ENCODE results near the gene RWDD3. TPM values are rescaled to one million over a fixed set of nuclear protein-coding genes. Genes with fewer than 3 reads are reported as not detected.

The RWDD3 gene
- total and polyA plus RNA-seq, 2 donors (not counting 1 experiment from before 2014, with no cell fraction given) = 19.9 to 21.9 TPM

DNA sequence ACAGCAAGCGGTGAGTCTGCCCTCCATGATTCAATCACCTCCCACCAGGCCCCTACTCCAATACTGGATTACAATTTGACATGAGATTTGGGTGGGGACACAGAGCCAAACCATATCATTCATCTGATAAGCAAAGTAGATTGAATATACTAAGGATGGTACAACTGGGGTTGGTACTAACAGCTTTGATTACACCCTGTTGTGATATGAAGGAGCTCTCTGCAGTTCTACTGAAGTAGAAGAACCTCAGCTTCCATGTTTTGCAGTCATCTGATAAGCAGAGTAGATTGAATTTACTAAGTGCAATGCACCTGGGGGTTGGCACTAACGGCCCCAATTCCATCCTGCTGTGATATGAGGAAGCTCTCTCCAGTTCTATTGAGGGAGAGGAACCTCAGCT lies 31.1 kb downstream of the RWDD3 start:
- ATAC-seq (ENCODE audit: low read depth) (no peak), DNase-seq (no peak)
- H3K27ac Mint-ChIP-seq = no peak overlapping the region
- no peaks in the 10 kb centered on the region for H3K79me2 ChIP-seq (ENCODE audit: control insufficient read depth, insufficient read depth, low read length)
- H2AFZ ChIP-seq (ENCODE audit: insufficient read depth, low read depth, low read length, poor library complexity, severe bottlenecking) = no peak overlapping the region
- H3K27me3 ChIP-seq (replicated peaks in 1 of 4; ENCODE audit: control extremely low read depth in 1 of 4, control insufficient read depth in 3 of 4, insufficient read depth in 4 of 4, low read length in 3 of 4) = peaks cover 0 to 16% (median 0%) of the 10 kb centered on the region in 4 experiments
- intact Hi-C loops (cut with micrococcal nuclease) = no loop called here
- H3K9me3 ChIP-seq (ENCODE audit: control extremely low read depth in 1 of 3, control insufficient read depth in 2 of 3, insufficient read depth in 1 of 3, low read length in 2 of 3) = no peaks in the 10 kb centered on the region
- H3K4me1 Mint-ChIP-seq = no peaks in the 10 kb centered on the region
- no peaks in the 10 kb centered on the region for H3K36me3 ChIP-seq (replicated peaks in 1 of 2; ENCODE audit: control extremely low read depth in 1 of 2, control insufficient read depth in 1 of 2, extremely low read depth in 1 of 2, insufficient read depth in 2 of 2, low read length in 1 of 2)
- H3K9me3 Mint-ChIP-seq (ENCODE audit: insufficient read depth) = no peaks in the 10 kb centered on the region
- H3K27ac ChIP-seq (ENCODE audit: low read length in 2 of 2) = no peak overlapping the region
- H3K4me3 ChIP-seq (ENCODE audit: control extremely low read depth in 1 of 5, extremely low read depth in 1 of 5, insufficient read depth in 1 of 5, low read depth in 2 of 5, low read length in 4 of 5) = no peak overlapping the region
- H3K4me2 ChIP-seq (replicated peaks; ENCODE audit: low read depth, low read length, poor library complexity, severe bottlenecking) = no peak overlapping the region
- peaks cover 17% of the 10 kb centered on the region for H3K27me3 Mint-ChIP-seq
- CTCF ChIA-PET = no interaction called here
- no CpG with 5 or more reads among the region's 2 CpGs for WGBS (ENCODE audit: insufficient coverage)
- TF ChIP-seq, protein P1, sequence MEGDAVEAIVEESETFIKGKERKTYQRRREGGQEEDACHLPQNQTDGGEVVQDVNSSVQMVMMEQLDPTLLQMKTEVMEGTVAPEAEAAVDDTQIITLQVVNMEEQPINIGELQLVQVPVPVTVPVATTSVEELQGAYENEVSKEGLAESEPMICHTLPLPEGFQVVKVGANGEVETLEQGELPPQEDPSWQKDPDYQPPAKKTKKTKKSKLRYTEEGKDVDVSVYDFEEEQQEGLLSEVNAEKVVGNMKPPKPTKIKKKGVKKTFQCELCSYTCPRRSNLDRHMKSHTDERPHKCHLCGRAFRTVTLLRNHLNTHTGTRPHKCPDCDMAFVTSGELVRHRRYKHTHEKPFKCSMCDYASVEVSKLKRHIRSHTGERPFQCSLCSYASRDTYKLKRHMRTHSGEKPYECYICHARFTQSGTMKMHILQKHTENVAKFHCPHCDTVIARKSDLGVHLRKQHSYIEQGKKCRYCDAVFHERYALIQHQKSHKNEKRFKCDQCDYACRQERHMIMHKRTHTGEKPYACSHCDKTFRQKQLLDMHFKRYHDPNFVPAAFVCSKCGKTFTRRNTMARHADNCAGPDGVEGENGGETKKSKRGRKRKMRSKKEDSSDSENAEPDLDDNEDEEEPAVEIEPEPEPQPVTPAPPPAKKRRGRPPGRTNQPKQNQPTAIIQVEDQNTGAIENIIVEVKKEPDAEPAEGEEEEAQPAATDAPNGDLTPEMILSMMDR (IDR thresholded peaks at IDR 0.05) = no peak
- TF ChIP-seq EZH2 (IDR thresholded peaks at IDR 0.05; ENCODE audit: borderline replicate concordance, insufficient read depth, low read depth, low read length, poor library complexity, severe bottlenecking) = no peak
- H3K4me3 Mint-ChIP-seq = no peak overlapping the region
- no peak overlapping the region for H3K9ac ChIP-seq (ENCODE audit: low read length)
- H4K20me1 ChIP-seq (ENCODE audit: control insufficient read depth, insufficient read depth, low read length, poor library complexity, severe bottlenecking) = no peaks in the 10 kb centered on the region
- POLR2A ChIA-PET = no interaction called here
- no peaks in the 10 kb centered on the region for H3K4me1 ChIP-seq (ENCODE audit: control insufficient read depth in 2 of 2, insufficient read depth in 2 of 2, low read length in 2 of 2)

DNA sequence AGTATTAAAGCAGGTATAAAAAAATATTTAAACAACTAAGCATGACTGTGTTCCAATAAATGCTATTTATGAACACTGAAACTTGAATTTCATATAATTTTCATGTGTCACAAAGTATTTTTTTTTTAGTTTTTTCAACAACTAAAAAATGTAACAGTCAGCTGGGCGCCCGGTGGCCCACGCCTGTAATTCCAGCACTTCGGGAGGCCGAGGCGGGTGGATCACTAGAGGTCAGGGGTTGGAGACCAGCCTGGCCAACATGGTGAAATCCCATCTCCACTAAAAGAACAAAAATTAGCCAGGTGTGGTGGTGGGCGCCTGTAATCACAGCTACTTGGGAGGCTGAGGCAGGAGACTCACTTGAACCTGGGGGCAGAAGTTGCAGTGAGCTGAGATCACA lies 42.4 kb downstream of the RWDD3 start:
- H4K20me1 ChIP-seq (ENCODE audit: control insufficient read depth, insufficient read depth, low read length, poor library complexity, severe bottlenecking) = no peaks in the 10 kb centered on the region
- H3K4me3 Mint-ChIP-seq = no peak overlapping the region
- no peaks in the 10 kb centered on the region for H3K4me1 ChIP-seq (ENCODE audit: control insufficient read depth in 2 of 2, insufficient read depth in 2 of 2, low read length in 2 of 2)
- no peak overlapping the region for H2AFZ ChIP-seq (ENCODE audit: insufficient read depth, low read depth, low read length, poor library complexity, severe bottlenecking)
- no peak overlapping the region for H3K4me3 ChIP-seq (ENCODE audit: control extremely low read depth in 1 of 5, extremely low read depth in 1 of 5, insufficient read depth in 1 of 5, low read depth in 2 of 5, low read length in 4 of 5)
- no peak for ATAC-seq (ENCODE audit: low read depth)
- peaks cover 11% of the 10 kb centered on the region for H3K27me3 Mint-ChIP-seq
- POLR2A ChIA-PET = no interaction called here
- H3K27me3 ChIP-seq (replicated peaks in 1 of 4; ENCODE audit: control extremely low read depth in 1 of 4, control insufficient read depth in 3 of 4, insufficient read depth in 4 of 4, low read length in 3 of 4) = no peaks in the 10 kb centered on the region
- no peak overlapping the region for H3K27ac ChIP-seq (ENCODE audit: low read length in 2 of 2)
- H3K79me2 ChIP-seq (ENCODE audit: control insufficient read depth, insufficient read depth, low read length) = no peaks in the 10 kb centered on the region
- H3K9ac ChIP-seq (ENCODE audit: low read length) = no peak overlapping the region
- DNase-seq = no peak
- H3K36me3 ChIP-seq (replicated peaks in 1 of 2; ENCODE audit: control extremely low read depth in 1 of 2, control insufficient read depth in 1 of 2, extremely low read depth in 1 of 2, insufficient read depth in 2 of 2, low read length in 1 of 2) = no peaks in the 10 kb centered on the region
- TF ChIP-seq, protein P1 (IDR thresholded peaks at IDR 0.05) = no peak
- no peak for TF ChIP-seq EZH2 (IDR thresholded peaks at IDR 0.05; ENCODE audit: borderline replicate concordance, insufficient read depth, low read depth, low read length, poor library complexity, severe bottlenecking)
- peaks cover 0 to 1% (median 0%) of the 10 kb centered on the region in 3 donors for H3K9me3 ChIP-seq (ENCODE audit: control extremely low read depth in 1 of 3, control insufficient read depth in 2 of 3, insufficient read depth in 1 of 3, low read length in 2 of 3)
- no peak overlapping the region for H3K4me2 ChIP-seq (replicated peaks; ENCODE audit: low read depth, low read length, poor library complexity, severe bottlenecking)
- WGBS (ENCODE audit: insufficient coverage) = 100% methylated on average over 1 of the region's 7 CpGs
- peaks cover 4% of the 10 kb centered on the region for H3K9me3 Mint-ChIP-seq (ENCODE audit: insufficient read depth)
- H3K27ac Mint-ChIP-seq = no peak overlapping the region
- CTCF ChIA-PET = no interaction called here
- H3K4me1 Mint-ChIP-seq = no peaks in the 10 kb centered on the region
- intact Hi-C loops (cut with micrococcal nuclease) = no loop called here

All from B cell (primary cell).